AG04449 (cell line): ENCODE measurements around the gene RASSF4.

ENCODE experiments used
- CTCF ChIA-PET: fragments of 350-600 bp; formaldehyde crosslinking; extraction: SDS; loops from one replicate; lab custom pipeline; 2021; ENCODE audit warnings: antibody characterized with exemption; lab: Yijun Ruan, JAX
- POLR2A ChIA-PET: fragments of 400-600, 350-600 bp; formaldehyde crosslinking; extraction: SDS; loops from one replicate; lab custom pipeline; 2020; ENCODE audit warnings: antibody characterized with exemption, inconsistent platforms; lab: Yijun Ruan, JAX
- DNase-seq: peaks from one replicate; pipeline ENCODE4 v3.0.0-alpha.2; 2010; ENCODE audit warnings: low read depth, low spot score
- H3K4me3 ChIP-seq: 2 replicates; pipeline ENCODE4 v1.5.1; 2011; ENCODE audit warnings: low read depth, mild to moderate bottlenecking, control low read depth, low read length
- TF ChIP-seq, protein P1 (sequence below): IDR thresholded peaks from one replicate; pipeline ENCODE4 v1.5.1; 2011; ENCODE audit warnings: mild to moderate bottlenecking, moderate library complexity, low read length, control low read depth, inconsistent platforms; ENCODE audit not compliant: insufficient read depth; ENCODE audit errors: missing control alignments

RASSF4 gene

GRCh38 chr10:44968500-44969400 is 9.1 kb downstream of the RASSF4 start:
- ChIA-PET CTCF (interaction anchor here (1.1 to 6.9 kb wide), 4 partner anchors 9 to 36 kb away, joined by 3 to 51 read pairs (median 5); partner anchors contain the start of gene DEPP1), POLR2A (interaction anchor here (1.1 to 1.2 kb wide), 2 partner anchors 10 to 33 kb away, joined by 3 to 9 read pairs; partner anchors contain the start of gene DEPP1)

GRCh38 chr10:44969854-44970253 is 10.3 kb downstream of the RASSF4 start:
- no peak for DNase-seq
- ChIA-PET CTCF (interaction anchor here (1.0 kb wide), 1 partner anchor 38 kb away, joined by 3 read pairs; no protein-coding TSS in a partner anchor), POLR2A (no interaction called here)
- TF ChIP-seq, protein P1, sequence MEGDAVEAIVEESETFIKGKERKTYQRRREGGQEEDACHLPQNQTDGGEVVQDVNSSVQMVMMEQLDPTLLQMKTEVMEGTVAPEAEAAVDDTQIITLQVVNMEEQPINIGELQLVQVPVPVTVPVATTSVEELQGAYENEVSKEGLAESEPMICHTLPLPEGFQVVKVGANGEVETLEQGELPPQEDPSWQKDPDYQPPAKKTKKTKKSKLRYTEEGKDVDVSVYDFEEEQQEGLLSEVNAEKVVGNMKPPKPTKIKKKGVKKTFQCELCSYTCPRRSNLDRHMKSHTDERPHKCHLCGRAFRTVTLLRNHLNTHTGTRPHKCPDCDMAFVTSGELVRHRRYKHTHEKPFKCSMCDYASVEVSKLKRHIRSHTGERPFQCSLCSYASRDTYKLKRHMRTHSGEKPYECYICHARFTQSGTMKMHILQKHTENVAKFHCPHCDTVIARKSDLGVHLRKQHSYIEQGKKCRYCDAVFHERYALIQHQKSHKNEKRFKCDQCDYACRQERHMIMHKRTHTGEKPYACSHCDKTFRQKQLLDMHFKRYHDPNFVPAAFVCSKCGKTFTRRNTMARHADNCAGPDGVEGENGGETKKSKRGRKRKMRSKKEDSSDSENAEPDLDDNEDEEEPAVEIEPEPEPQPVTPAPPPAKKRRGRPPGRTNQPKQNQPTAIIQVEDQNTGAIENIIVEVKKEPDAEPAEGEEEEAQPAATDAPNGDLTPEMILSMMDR, result no peak
- H3K4me3 ChIP-seq, result no peak overlapping the region

More at GRCh38 chr10:44968500-44969400, 9.1 kb downstream of the RASSF4 start:
- no peak for DNase-seq
- no peak overlapping the region for H3K4me3 ChIP-seq
- TF ChIP-seq, protein P1, result no peak

DNA sequence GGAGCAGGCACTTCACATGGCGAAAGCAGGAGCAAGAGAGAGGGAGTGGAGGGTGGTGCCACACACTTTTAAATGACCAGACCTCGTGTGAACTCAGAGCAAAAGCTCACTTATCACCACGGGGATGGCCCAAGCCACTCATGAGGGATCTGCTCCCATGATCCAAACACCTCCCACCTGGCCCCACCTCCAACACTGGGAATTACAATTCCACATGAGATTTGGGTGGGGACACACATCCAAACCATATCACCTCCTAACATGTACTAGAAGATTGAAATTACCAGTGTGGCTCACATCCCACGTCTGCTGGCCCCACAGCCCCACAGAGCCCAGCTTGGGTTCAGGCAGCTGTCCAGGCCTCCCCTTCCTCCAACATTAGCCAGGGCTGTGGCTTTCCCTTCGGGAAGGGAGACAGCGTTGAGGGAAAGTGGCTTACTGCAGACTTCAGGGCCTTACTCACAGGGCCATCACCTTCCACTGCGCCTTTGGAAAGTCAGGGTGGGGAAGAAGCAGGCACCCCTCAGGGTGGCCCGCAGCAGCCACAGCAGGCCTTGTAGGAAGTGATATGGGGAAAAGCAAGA is 11.3 kb downstream of the RASSF4 start:
- ChIA-PET POLR2A (no interaction called here), CTCF (interaction anchor here (1.0 kb wide), 1 partner anchor 39 kb away, joined by 3 read pairs; no protein-coding TSS in a partner anchor)
- DNase-seq, result no peak
- no peak overlapping the region for H3K4me3 ChIP-seq
- TF ChIP-seq, protein P1, result no peak

GRCh38 chr10:44971434-44971833 is 11.8 kb downstream of the RASSF4 start:
- no peak for DNase-seq
- CTCF ChIA-PET, result no interaction called here
- TF ChIP-seq, protein P1, result no peak
- H3K4me3 ChIP-seq, result no peak overlapping the region
- POLR2A ChIA-PET, result no interaction called here

- CTCF ChIA-PET, result interaction anchor here (2.6 kb wide), 1 partner anchor 39 kb away, joined by 18 read pairs; no protein-coding TSS in a partner anchor
- H3K4me3 ChIP-seq, result no peak overlapping the region
- TF ChIP-seq, protein P1, result no peak
- no peak for DNase-seq
- POLR2A ChIA-PET, result interaction anchor here (0.8 kb wide), 1 partner anchor 9 kb away, joined by 3 read pairs; no protein-coding TSS in a partner anchor
Measured at GRCh38 chr10:44971935-44972757, 12.5 kb downstream of the RASSF4 start.
